ENCODE results near the gene UFSP1.

- no peak for TF ChIP-seq GLI4 (CRISPR knock-in tag; IDR thresholded peaks at IDR 0.05; ENCODE audit: borderline replicate concordance)
- no peak for TF ChIP-seq CREB1 (IDR thresholded peaks at IDR 0.05)
- TF ChIP-seq CREB1 (CRISPR knock-in tag; IDR thresholded peaks at IDR 0.05) = no peak
- no peak for TF ChIP-seq FOSL2 (CRISPR knock-in tag; IDR thresholded peaks at IDR 0.05)
- no peak for TF ChIP-seq SMC3 (IDR thresholded peaks at IDR 0.05; ENCODE audit: low read length)
- TF ChIP-seq ZNF580 (CRISPR knock-in tag; IDR thresholded peaks at IDR 0.05; ENCODE audit: borderline replicate concordance, low read depth) = no peak
- TF ChIP-seq CTCF (CRISPR knock-in tag; IDR thresholded peaks at IDR 0.05) = no peak
- no peak for TF ChIP-seq JUN (CRISPR knock-in tag; IDR thresholded peaks at IDR 0.05)
- TF ChIP-seq EZH2 (conservative IDR thresholded peaks at IDR 0.05; ENCODE audit: low read depth, low read length) = no peak
- no peak for TF ChIP-seq ZNF33B (CRISPR knock-in tag; IDR thresholded peaks at IDR 0.05)
- TF ChIP-seq ZNF792 (CRISPR knock-in tag; IDR thresholded peaks at IDR 0.05) = no peak
- no peak for TF ChIP-seq CBX1 (IDR thresholded peaks at IDR 0.05; ENCODE audit: low read depth)
- TF ChIP-seq POLR2A (IDR thresholded peaks at IDR 0.05; ENCODE audit: insufficient read depth in 1 of 2, low read depth in 2 of 2, low read length in 2 of 2) = no peak
These were observed 25.4 kb upstream of the UFSP1 start for GRCh38 chr7:100914879-100915447.

Measured in HepG2 (cell line).